ENCODE results near the gene EPSTI1. TPM values are rescaled to one million over a fixed set of nuclear protein-coding genes. Genes with fewer than 3 reads are reported as not detected.
A peak's percentile ranks its signal among the peaks of the same experiment; 100 is the strongest.

Gene EPSTI1
- total RNA-seq, 1 donor from 2014 or later: 2.6 TPM

DNA sequence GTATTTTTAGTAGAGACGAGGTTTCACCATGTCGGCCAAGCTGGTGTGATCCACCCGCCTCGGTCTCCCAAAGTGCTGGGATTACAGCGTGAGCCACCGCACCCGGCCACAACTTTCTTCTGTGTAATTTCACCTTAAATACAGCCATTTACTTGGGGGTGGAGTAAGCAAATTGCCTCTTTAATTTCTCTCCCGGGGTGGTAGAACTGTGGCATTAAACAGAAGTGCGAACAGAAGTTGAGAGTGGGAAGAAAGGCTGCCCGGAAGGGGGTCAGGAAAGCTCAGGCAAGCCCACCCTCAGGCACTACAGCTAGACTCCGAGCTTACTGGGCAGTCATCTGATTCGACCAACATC is 30.9 kb upstream of the EPSTI1 start:
- Histone ChIP-seq H3K36me3 (no peaks in the 10 kb centered on the region), H3K4me1 (peaks cover 42% of the 10 kb centered on the region), H3K9me3 (replicated peaks) (no peaks in the 10 kb centered on the region), H3K27ac (replicated peaks) (peak overlapping the region; percentile 94), H3K27me3 (ENCODE audit: low read depth) (no peaks in the 10 kb centered on the region), H3K4me3 (peak overlapping the region; percentile 76)
- no peak for DNase-seq
- TF ChIP-seq, protein P1, sequence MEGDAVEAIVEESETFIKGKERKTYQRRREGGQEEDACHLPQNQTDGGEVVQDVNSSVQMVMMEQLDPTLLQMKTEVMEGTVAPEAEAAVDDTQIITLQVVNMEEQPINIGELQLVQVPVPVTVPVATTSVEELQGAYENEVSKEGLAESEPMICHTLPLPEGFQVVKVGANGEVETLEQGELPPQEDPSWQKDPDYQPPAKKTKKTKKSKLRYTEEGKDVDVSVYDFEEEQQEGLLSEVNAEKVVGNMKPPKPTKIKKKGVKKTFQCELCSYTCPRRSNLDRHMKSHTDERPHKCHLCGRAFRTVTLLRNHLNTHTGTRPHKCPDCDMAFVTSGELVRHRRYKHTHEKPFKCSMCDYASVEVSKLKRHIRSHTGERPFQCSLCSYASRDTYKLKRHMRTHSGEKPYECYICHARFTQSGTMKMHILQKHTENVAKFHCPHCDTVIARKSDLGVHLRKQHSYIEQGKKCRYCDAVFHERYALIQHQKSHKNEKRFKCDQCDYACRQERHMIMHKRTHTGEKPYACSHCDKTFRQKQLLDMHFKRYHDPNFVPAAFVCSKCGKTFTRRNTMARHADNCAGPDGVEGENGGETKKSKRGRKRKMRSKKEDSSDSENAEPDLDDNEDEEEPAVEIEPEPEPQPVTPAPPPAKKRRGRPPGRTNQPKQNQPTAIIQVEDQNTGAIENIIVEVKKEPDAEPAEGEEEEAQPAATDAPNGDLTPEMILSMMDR (IDR thresholded peaks at IDR 0.05; ENCODE audit: borderline replicate concordance): no peak
- intact Hi-C loops (cut with micrococcal nuclease): no loop called here

GRCh38 chr13:43021926-43022670 is 30.1 kb upstream of the EPSTI1 start:
- Histone ChIP-seq H3K9me3 (replicated peaks) (no peaks in the 10 kb centered on the region), H3K36me3 (no peaks in the 10 kb centered on the region), H3K4me3 (no peak overlapping the region), H3K27me3 (ENCODE audit: low read depth) (no peaks in the 10 kb centered on the region), H3K4me1 (peaks cover 35% of the 10 kb centered on the region), H3K27ac (replicated peaks) (peak overlapping the region; percentile 94)
- TF ChIP-seq, protein P1 (IDR thresholded peaks at IDR 0.05; ENCODE audit: borderline replicate concordance): no peak
- DNase-seq: no peak
- intact Hi-C loops (cut with micrococcal nuclease): no loop called here

GRCh38 chr13:43020794-43021193 is 28.8 kb upstream of the EPSTI1 start:
- Histone ChIP-seq H3K27me3 (ENCODE audit: low read depth) (no peaks in the 10 kb centered on the region), H3K4me1 (peaks cover 23% of the 10 kb centered on the region), H3K27ac (replicated peaks) (no peak overlapping the region), H3K9me3 (replicated peaks) (no peaks in the 10 kb centered on the region), H3K36me3 (no peaks in the 10 kb centered on the region), H3K4me3 (no peak overlapping the region)
- TF ChIP-seq, protein P1 (IDR thresholded peaks at IDR 0.05; ENCODE audit: borderline replicate concordance): no peak
- DNase-seq: no peak
- intact Hi-C loops (cut with micrococcal nuclease): no loop called here

GRCh38 chr13:43019811-43020210 is 27.8 kb upstream of the EPSTI1 start:
- Histone ChIP-seq H3K36me3 (no peaks in the 10 kb centered on the region), H3K4me1 (peaks cover 14% of the 10 kb centered on the region), H3K9me3 (replicated peaks) (no peaks in the 10 kb centered on the region), H3K27me3 (ENCODE audit: low read depth) (no peaks in the 10 kb centered on the region), H3K27ac (replicated peaks) (no peak overlapping the region), H3K4me3 (no peak overlapping the region)
- intact Hi-C loops (cut with micrococcal nuclease): no loop called here
- DNase-seq: no peak
- TF ChIP-seq, protein P1 (IDR thresholded peaks at IDR 0.05; ENCODE audit: borderline replicate concordance): no peak

- no peaks in the 10 kb centered on the region for H3K27me3 ChIP-seq (ENCODE audit: low read depth)
- TF ChIP-seq, protein P1 (IDR thresholded peaks at IDR 0.05; ENCODE audit: borderline replicate concordance): no peak
- no peaks in the 10 kb centered on the region for H3K9me3 ChIP-seq (replicated peaks)
- intact Hi-C loops (cut with micrococcal nuclease): no loop called here
- DNase-seq: no peak
- H3K27ac ChIP-seq (replicated peaks): no peak overlapping the region
- H3K4me3 ChIP-seq: no peak overlapping the region
- H3K36me3 ChIP-seq: no peaks in the 10 kb centered on the region
- H3K4me1 ChIP-seq: no peaks in the 10 kb centered on the region
Observed at GRCh38 chr13:43016226-43016625, 24.2 kb upstream of the EPSTI1 start.

All from left ventricle myocardium inferior (tissue), 1 donor.